Measurements from ENCODE around the gene UBE2K.
"Not testable (repeated sequence)": the region's sequence is repeated elsewhere in the genome, so short reads cannot be mapped to it uniquely, and the experiment has no call there.

Gene UBE2K

GRCh38 chr4:39732728-39733127 lies 34.8 kb downstream of the UBE2K start:
- Histone ChIP-seq H3K4me3 (ENCODE audit: low read depth, low read length) (no peak overlapping the region), H3K36me3 (ENCODE audit: control insufficient read depth in 1 of 2, insufficient read depth in 2 of 2, low read length in 2 of 2) (peaks cover 2 to 3% of the 10 kb centered on the region in 2 experiments), H4K91ac (ENCODE audit: low read depth, low read length) (no peak overlapping the region), H3K23ac (ENCODE audit: low read length) (no peak overlapping the region), H3K14ac (ENCODE audit: low read length) (no peak overlapping the region), H3K4ac (ENCODE audit: low read depth, low read length) (no peak overlapping the region), H3K9ac (ENCODE audit: low read length) (no peak overlapping the region), H3K4me2 (ENCODE audit: low read length) (no peak overlapping the region), H2AFZ (ENCODE audit: insufficient read depth, low read length, poor library complexity) (no peak overlapping the region), H3K27me3 (ENCODE audit: insufficient read depth, low read length) (no peaks in the 10 kb centered on the region), H3K18ac (ENCODE audit: low read length) (no peak overlapping the region), H2AK5ac (ENCODE audit: low read length) (no peak overlapping the region), H3K79me1 (ENCODE audit: low read length) (no peaks in the 10 kb centered on the region), H2BK12ac (ENCODE audit: low read length) (no peak overlapping the region), H2BK120ac (ENCODE audit: insufficient read depth, low read length, poor library complexity) (no peak overlapping the region), H4K8ac (ENCODE audit: low read depth, low read length) (no peak overlapping the region), H3K27ac (ENCODE audit: low read depth, low read length) (no peak overlapping the region), H4K12ac (ENCODE audit: low read depth, low read length) (no peak overlapping the region), H3K79me2 (ENCODE audit: control insufficient read depth, insufficient read depth, low read length, poor library complexity) (peaks cover 6% of the 10 kb centered on the region), H3K4me1 (ENCODE audit: control insufficient read depth in 1 of 2, insufficient read depth in 2 of 2, low read length in 2 of 2) (no peaks in the 10 kb centered on the region), H3K9me3 (ENCODE audit: insufficient read depth, low read depth, low read length) (no peaks in the 10 kb centered on the region), H2BK5ac (ENCODE audit: low read depth, low read length, poor library complexity) (no peak overlapping the region)
- no peak for DNase-seq
- no CpG with 5 or more reads among the region's 3 CpGs for WGBS (ENCODE audit: extremely low coverage, insufficient coverage, insufficient read length)

GRCh38 chr4:39739591-39739990 lies 41.7 kb downstream of the UBE2K start:
- H3K4ac ChIP-seq (ENCODE audit: low read depth, low read length); H3K4me1 ChIP-seq (ENCODE audit: control insufficient read depth in 1 of 2, insufficient read depth in 2 of 2, low read length in 2 of 2); H3K14ac ChIP-seq (ENCODE audit: low read length); H3K18ac ChIP-seq (ENCODE audit: low read length); H3K79me1 ChIP-seq (ENCODE audit: low read length); H3K9ac ChIP-seq (ENCODE audit: low read length); H4K12ac ChIP-seq (ENCODE audit: low read depth, low read length); H3K4me3 ChIP-seq (ENCODE audit: low read depth, low read length); H3K36me3 ChIP-seq (ENCODE audit: control insufficient read depth in 1 of 2, insufficient read depth in 2 of 2, low read length in 2 of 2); H2BK5ac ChIP-seq (ENCODE audit: low read depth, low read length, poor library complexity); H4K91ac ChIP-seq (ENCODE audit: low read depth, low read length); H3K23ac ChIP-seq (ENCODE audit: low read length); H3K9me3 ChIP-seq (ENCODE audit: insufficient read depth, low read depth, low read length); DNase-seq; H3K79me2 ChIP-seq (ENCODE audit: control insufficient read depth, insufficient read depth, low read length, poor library complexity); H2AK5ac ChIP-seq (ENCODE audit: low read length); H3K27me3 ChIP-seq (ENCODE audit: insufficient read depth, low read length); H4K8ac ChIP-seq (ENCODE audit: low read depth, low read length); H2AFZ ChIP-seq (ENCODE audit: insufficient read depth, low read length, poor library complexity); H3K27ac ChIP-seq (ENCODE audit: low read depth, low read length); H2BK12ac ChIP-seq (ENCODE audit: low read length); H3K4me2 ChIP-seq (ENCODE audit: low read length); H2BK120ac ChIP-seq (ENCODE audit: insufficient read depth, low read length, poor library complexity): not testable (repeated sequence)
- whole genome bisulfite sequencing (ENCODE audit: extremely low coverage, insufficient coverage, insufficient read length) = no CpG with 5 or more reads among the region's 10 CpGs

- H2BK12ac ChIP-seq (ENCODE audit: low read length) = no peak overlapping the region
- no peak overlapping the region for H3K27ac ChIP-seq (ENCODE audit: low read depth, low read length)
- H2BK120ac ChIP-seq (ENCODE audit: insufficient read depth, low read length, poor library complexity) = no peak overlapping the region
- H3K9ac ChIP-seq (ENCODE audit: low read length) = no peak overlapping the region
- no peak overlapping the region for H3K14ac ChIP-seq (ENCODE audit: low read length)
- no peak overlapping the region for H3K4ac ChIP-seq (ENCODE audit: low read depth, low read length)
- no peak overlapping the region for H3K23ac ChIP-seq (ENCODE audit: low read length)
- no peak overlapping the region for H3K18ac ChIP-seq (ENCODE audit: low read length)
- no peak overlapping the region for H3K4me2 ChIP-seq (ENCODE audit: low read length)
- H2AK5ac ChIP-seq (ENCODE audit: low read length) = no peak overlapping the region
- no peak overlapping the region for H2BK5ac ChIP-seq (ENCODE audit: low read depth, low read length, poor library complexity)
- H4K91ac ChIP-seq (ENCODE audit: low read depth, low read length) = no peak overlapping the region
- H3K4me3 ChIP-seq (ENCODE audit: low read depth, low read length) = no peak overlapping the region
- H3K36me3 ChIP-seq (ENCODE audit: control insufficient read depth in 1 of 2, insufficient read depth in 2 of 2, low read length in 2 of 2) = peaks cover 4 to 8% of the 10 kb centered on the region in 2 experiments
- H4K8ac ChIP-seq (ENCODE audit: low read depth, low read length) = no peak overlapping the region
- no peak overlapping the region for H4K12ac ChIP-seq (ENCODE audit: low read depth, low read length)
- H2AFZ ChIP-seq (ENCODE audit: insufficient read depth, low read length, poor library complexity) = no peak overlapping the region
- no peaks in the 10 kb centered on the region for H3K79me1 ChIP-seq (ENCODE audit: low read length)
- DNase-seq = peak in 1 of 2 donors; percentile 51
- no CpG with 5 or more reads among the region's 2 CpGs for WGBS (ENCODE audit: extremely low coverage, insufficient coverage, insufficient read length)
- H3K27me3 ChIP-seq (ENCODE audit: insufficient read depth, low read length) = no peaks in the 10 kb centered on the region
- H3K4me1 ChIP-seq (ENCODE audit: control insufficient read depth in 1 of 2, insufficient read depth in 2 of 2, low read length in 2 of 2) = no peaks in the 10 kb centered on the region
- H3K79me2 ChIP-seq (ENCODE audit: control insufficient read depth, insufficient read depth, low read length, poor library complexity) = no peaks in the 10 kb centered on the region
- H3K9me3 ChIP-seq (ENCODE audit: insufficient read depth, low read depth, low read length) = no peaks in the 10 kb centered on the region
Measured at GRCh38 chr4:39741401-39741800, 43.5 kb downstream of the UBE2K start.

DNA sequence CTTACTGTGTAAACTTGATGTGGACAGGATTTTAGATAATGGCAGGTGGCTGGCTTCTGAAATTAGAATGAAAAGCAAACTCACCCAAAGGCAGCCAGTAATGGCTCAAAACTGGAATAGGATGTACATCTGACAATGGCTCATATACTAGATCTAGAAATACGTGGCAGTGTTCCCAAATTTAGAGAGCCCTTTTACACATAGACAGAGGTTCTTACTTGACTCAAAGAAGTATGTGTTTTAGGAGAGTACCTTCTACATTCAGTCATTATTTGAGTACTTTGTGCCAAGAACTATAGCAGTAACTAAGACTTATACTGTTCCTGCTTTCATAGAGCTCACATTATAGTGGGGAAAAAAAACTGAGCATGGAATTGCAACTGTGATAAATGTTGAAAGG lies 48.0 kb downstream of the UBE2K start:
- Histone ChIP-seq H3K36me3 (ENCODE audit: control insufficient read depth in 1 of 2, insufficient read depth in 2 of 2, low read length in 2 of 2) (peaks cover 6 to 8% of the 10 kb centered on the region in 2 experiments), H3K9ac (ENCODE audit: low read length) (no peak overlapping the region), H3K14ac (ENCODE audit: low read length) (no peak overlapping the region), H3K79me2 (ENCODE audit: control insufficient read depth, insufficient read depth, low read length, poor library complexity) (no peaks in the 10 kb centered on the region), H3K23ac (ENCODE audit: low read length) (no peak overlapping the region), H3K27ac (ENCODE audit: low read depth, low read length) (no peak overlapping the region), H2AK5ac (ENCODE audit: low read length) (no peak overlapping the region), H3K9me3 (ENCODE audit: insufficient read depth, low read depth, low read length) (no peaks in the 10 kb centered on the region), H3K4me1 (ENCODE audit: control insufficient read depth in 1 of 2, insufficient read depth in 2 of 2, low read length in 2 of 2) (no peaks in the 10 kb centered on the region), H3K4ac (ENCODE audit: low read depth, low read length) (no peak overlapping the region), H2BK12ac (ENCODE audit: low read length) (no peak overlapping the region), H4K91ac (ENCODE audit: low read depth, low read length) (no peak overlapping the region), H4K8ac (ENCODE audit: low read depth, low read length) (no peak overlapping the region), H3K4me2 (ENCODE audit: low read length) (no peak overlapping the region), H2BK120ac (ENCODE audit: insufficient read depth, low read length, poor library complexity) (no peak overlapping the region), H3K18ac (ENCODE audit: low read length) (no peak overlapping the region), H3K79me1 (ENCODE audit: low read length) (no peaks in the 10 kb centered on the region), H4K12ac (ENCODE audit: low read depth, low read length) (no peak overlapping the region), H2AFZ (ENCODE audit: insufficient read depth, low read length, poor library complexity) (no peak overlapping the region), H3K27me3 (ENCODE audit: insufficient read depth, low read length) (no peaks in the 10 kb centered on the region), H3K4me3 (ENCODE audit: low read depth, low read length) (no peak overlapping the region), H2BK5ac (ENCODE audit: low read depth, low read length, poor library complexity) (no peak overlapping the region)
- WGBS (ENCODE audit: extremely low coverage, insufficient coverage, insufficient read length) = no CpG with 5 or more reads among the region's 1 CpG
- no peak for DNase-seq

Data from trophoblast cell (in vitro differentiated cells and primary cell).